GM21515 (cell line): Measurements from ENCODE around the gene TPST2.
"Not testable (repeated sequence)": the region's sequence is repeated elsewhere in the genome, so short reads cannot be mapped to it uniquely, and the experiment has no call there.

Source experiments
- ATAC-seq: cut with Tn5 transposase; IDR thresholded peaks from one replicate; pipeline ENCODE4 v1.9.1; 2021; ENCODE audit not compliant: unreplicated experiment

TPST2 gene

DNA sequence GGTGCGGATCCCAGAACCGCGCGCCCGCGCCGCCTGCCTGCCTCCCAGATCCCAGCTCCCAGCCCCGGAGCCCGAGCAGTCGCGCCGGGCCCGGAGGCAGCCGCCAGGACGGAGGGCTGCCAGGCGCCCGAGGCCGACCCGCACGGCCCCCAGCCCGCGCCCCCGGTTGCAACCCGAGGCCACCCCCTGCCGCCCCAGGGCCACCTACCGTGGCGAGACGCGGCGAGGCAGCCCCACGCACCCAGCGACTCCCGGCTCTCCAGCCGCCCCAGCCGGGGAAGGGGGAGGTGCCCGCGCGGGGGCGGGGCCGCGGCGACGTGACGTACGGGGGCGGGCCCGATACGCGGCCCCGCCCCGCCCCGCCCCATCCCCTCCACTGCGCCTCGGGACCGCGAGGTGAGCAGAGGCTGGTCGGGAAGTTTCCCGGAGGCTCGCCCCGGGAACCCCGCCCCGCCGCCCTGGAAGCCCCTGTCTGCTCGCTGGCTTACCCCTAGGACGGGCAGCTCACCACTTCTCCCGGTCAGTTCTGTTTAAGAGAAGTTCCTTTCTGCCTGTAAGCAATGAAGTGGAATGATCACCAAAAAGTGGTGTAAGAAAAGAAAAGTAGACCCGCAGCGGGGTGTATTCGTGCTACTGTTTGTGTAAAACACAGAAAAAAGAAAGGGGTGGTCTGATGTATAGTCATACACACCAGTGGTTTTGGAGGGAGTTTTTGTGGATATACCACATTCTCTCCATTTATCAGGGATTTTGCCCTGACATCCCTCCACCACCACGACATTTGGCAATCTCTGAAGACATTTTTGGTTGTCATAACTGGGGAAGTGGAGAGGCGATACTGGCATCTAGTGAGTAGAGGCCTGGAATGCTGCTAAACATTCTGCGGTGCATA lies at the start of gene TPST2:
Gene TPST2, minus strand, starts transcription at position 288 of the 892 bp plus-strand sequence. CDS start 48,502 bp downstream, outside the sequence.
- peak; percentile 57 for ATAC-seq

DNA sequence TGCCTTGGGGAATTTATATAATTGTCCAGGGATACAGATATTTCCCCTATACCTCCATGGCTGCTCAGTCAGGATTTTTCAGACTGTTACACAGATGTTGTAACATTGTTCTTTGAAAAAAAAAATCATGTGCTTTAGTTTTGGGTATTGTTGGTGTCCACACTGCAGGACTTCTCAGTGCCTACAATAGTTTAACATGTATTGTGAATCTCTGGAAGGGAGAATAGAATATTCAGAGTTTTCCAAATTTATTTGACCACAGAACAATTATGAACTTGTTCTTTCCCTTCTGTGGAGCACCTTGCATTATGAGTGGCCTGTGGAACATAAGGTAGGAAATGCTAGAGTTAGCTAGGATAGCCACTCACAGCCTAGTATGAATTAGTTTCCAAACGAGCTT lies 46.4 kb upstream of the TPST2 start:
- ATAC-seq: no peak

DNA sequence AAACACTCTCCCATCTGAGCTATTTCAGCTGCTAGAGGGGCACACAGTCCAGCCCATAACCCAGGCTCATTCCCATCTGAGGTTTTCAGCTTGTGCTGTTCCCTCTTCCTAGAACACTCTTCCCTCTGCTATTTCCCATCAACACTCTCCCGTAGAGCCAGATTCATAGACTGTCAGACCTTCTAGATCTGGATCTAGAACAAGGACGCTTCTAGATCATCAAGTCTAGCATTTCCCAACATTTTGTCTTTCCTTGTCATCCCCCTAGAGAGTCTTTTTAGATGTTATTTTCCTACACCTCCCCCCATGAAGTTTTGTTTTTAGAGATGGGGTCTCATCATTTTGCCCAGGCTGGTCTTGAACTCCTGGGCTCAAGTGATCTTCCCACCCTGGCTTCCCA lies 45.2 kb upstream of the TPST2 start:
- ATAC-seq: no peak

DNA sequence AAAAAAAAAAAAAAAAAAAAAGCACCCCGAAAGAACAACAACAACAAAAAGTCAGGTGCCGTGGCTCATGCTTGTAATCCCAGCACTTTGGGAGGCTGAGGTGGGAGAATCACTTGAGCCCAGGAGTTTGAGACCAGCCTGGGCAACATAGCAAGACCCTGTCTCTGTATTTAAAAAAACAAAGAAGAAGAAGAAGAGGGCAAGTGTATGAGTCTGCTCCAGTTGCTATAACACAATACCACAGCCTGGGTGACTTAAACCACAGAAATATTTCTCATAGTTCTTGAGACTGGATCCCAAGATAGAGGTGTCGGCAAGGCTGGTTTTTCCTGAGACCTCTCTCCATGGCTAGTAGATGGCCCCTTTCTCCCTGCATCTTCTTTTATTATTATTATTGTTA lies 44.3 kb upstream of the TPST2 start:
- no peak for ATAC-seq

DNA sequence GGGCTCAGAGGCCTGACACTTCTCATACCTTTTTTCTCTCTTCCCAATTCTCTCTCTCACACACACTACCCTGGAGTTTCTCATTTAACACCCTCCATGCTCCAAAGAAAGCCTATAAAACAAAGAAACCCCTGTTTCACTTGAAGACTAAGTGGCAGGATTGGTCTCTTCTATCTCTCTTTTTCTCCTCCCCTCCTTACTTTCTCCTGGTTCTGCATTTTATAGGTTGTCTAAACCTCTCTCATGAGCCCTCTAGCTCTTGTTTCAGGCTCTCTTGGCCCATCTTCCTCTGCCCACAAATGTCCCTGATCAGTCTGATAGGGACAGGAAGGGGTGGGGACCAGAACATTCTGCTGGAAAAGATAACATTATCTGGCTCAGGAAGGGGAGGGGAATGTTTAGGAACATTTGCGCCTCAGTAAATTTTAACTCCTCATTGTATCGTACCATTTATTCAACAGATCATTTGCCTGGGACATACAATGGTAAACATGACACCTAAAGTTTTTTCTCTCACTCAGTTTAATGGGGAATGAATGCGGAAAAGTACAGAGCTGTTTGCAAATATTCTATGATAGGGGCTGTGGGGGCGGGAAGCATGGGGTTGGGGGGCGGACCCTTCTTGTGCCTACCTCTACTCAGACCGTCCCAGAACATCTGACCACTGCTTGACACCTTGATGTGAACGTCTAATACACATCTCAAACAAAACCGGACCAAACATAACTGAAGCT lies 42.7 kb upstream of the TPST2 start:
- no peak for ATAC-seq

DNA sequence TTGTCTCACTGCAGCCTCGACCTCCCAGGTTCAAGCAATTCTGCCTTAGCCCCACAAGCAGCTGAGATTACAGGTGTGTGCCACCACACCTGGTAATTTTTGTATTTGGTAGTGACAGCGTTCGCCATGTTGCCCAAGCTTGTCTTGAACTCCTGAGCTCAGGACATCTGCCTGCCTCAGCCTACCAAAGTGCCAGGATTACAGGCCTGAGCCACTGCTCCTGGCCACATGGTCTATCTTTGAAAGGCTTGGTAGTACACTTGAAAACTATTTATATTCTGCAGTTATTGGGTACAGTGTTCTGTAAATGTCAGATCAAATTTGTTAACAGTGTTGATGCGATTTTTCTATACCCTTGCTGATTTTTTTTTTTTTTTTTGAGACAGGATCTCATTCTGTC lies 41.4 kb upstream of the TPST2 start:
- ATAC-seq: no peak

DNA sequence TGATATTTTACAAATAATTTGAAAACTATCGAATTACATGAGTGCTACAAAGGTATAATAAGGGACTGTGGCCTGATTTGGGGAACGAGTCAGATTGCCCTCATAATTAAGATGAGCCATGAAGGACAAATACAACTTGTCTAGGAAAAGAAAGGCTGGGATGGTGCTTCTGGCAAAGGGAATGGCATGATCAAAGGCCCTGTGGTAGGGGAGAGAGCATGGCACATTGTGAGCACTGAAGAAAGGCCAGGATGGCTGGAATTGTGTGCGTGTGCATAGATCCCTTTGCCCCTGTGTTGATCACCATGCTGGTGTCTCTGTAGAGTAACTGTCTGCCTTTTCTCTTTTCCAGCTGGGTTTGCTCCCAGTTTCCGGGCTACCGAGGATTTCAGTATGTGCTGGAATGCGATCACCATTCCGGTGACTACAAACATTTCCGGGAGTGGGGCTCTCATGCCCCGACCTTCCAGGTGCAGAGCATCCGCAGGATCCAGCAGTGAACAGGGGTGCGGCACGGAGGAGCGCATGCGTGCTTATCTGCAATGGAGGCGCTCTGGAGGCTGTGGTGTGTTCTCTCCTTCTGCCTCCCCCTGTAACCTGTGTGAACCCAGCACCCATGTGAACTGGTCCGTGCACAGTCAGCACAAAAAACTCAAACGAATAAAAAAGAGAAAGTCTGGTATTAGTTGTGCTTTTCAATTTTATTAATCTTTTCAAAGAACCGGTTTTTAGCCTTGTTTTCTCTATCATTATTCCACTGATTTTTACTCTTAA lies 40.2 kb upstream of the TPST2 start:
- ATAC-seq: no peak

DNA sequence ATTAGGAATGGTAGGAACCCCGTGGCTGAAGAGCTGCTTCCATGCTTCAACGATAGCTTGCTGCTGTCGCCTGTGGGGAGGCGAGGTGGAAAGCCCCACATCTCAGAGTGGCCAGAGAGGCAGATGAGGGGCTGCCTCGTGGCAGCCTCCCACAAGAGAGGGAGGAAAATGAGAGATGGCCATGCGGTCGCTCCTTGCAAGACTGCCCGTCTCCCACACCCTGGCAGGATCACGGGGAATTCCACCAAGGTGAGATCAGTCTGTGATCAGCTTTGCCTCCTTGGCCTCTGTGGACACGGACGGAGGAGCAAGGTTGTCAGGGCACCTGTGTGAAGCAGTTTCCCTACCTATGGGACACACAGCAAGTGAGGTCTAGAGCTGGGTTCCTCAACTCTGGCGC lies 34.9 kb upstream of the TPST2 start:
- ATAC-seq: no peak

DNA sequence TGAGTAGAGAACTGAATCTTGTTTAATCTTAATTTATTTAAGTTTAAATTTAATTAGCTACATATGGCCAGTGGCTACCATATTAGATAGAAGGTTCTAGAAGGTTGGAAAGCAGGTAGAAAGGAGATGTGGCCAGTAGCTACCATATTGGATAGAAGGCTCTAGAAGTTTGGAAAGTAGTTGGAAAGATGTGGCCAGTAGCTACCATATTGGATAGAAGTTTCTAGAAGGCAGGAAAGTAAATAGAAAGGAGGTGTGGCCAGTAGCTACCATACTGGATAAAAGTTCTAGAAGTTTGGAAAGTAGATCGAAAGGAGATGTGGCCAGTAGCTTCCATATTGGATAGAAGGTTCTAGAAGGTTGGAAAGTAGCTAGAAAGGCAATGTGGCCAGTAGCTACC lies 34.1 kb upstream of the TPST2 start:
- no peak for ATAC-seq

DNA sequence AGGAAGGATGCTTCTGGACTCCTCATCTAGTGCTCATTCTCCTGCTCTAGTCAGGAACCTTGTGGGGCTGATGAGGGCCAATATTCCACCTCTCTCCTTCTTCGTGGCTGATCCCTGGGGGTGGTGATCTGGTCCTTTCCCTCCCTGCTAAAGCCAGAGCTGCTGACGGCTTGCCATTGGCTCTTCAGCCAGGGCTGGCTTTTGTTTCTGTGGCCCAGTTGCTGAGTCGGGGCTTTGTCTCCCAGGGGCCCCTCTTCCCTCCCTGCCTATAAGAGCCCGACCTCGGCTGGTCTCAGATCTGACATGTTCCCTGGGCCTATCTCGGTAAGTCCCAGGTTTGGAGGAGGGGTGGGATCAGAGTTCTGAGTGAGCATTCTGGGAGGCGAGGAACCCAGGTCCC lies 31.7 kb upstream of the TPST2 start, which contains the start of gene CRYBA4:
Gene CRYBA4, plus strand, starts transcription at position 301 of the 400 bp plus-strand sequence. CDS start 634 bp downstream, outside the sequence.
- ATAC-seq: no peak

DNA sequence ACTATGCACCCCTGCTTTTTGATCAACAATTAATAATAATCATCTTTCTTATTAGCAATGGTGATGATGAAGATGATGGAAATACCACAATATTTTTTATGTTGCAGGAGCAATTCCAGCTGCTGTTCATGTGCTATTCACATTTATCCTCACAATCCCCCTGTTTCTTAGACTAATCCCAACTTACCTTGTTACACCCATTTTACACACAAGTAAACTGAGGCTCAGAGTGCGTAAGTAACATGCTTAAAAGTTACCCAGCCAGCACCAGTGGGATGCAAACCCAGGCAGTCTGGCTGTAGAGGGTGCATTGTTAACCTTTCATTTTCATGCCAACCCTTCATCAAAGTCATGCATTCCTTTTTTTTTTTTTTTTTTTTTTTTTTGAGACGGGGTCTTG lies 30.3 kb upstream of the TPST2 start:
- ATAC-seq: no peak

DNA sequence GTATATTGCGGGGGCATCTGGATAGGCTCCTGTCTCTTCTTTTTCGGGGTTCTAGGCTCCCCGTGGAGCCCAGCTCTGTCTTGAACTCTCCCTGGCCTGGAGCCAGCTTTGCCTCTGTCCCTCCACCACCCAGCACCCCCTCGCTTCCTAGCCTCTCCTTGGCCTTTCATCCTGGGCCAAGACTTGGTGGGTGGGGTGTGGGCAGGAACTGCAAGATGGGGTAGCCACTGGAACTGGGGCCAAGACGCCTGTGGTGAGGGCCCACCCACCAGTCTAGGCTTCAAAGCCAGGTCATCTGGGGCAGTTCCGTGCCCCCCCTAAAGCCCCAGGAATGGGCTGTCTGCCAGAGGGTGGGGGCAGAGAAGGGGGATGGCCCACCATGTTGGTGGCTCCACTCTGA lies 29.6 kb upstream of the TPST2 start:
- no peak for ATAC-seq

DNA sequence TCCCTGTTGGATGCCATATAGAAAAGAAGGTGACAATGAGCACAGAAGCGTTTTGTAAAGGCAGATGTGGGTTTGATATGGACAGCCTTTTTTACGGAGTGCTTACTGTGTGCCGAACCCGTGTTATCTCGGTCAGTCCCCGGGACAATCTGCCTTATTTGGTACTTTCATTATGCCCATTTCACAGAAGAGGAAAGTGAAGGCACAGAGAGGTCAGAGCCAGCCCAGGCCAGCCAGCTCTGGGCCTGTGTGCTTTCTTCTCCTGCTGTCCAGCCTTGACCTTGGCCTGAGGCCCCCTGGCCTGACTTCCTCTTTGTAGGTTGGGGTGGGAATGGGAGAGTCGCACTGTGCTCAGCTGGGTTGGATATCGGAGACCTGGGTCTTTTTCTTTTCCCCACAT lies 28.5 kb upstream of the TPST2 start:
- ATAC-seq: no peak

DNA sequence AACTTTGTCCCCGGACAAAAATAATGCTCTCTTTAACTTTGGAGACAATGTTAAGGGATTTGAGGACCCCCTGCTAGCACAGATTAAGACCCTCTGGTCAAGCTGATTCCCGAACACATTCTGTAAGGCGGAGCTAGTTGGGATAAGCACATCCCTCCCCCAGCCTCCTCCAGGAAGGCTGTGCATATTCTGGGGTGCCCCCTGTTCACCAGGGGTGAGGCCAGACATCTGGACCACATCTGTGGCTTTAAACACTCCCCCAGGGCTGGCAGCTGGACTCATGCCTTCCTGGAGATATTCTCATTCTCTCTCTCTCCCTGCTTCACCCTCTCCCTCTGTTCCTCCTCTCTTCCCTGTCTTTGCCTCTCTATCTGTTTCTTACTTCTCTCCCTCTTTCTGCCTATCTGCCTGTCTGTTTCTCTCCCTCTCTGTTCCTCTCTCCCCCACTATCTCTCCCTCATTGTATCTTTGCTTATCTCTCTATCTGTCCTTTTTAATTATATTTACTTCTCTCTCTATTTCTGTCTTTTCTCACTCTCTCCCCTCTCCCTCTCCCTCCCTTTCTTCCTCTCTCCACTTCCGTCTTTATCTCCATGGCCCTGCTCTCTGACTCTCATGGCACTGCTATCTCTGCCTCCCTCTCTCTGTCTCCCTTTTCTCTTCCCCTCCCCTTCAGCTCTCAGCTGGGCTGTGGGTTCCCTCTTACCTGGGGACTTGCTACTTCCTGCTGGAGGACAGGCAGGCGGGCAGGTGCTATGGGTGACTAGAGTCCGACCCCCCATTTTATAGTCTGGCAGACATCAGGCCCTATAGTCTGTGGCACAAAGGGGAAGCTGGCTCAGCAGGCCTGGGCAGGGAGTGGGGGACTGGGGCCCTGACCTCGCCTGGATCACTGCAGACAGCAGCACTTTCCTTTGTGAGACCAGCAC lies 27.6 kb upstream of the TPST2 start, which contains the start of gene CRYBB1:
Gene CRYBB1, minus strand, starts transcription at position 757 of the 929 bp plus-strand sequence. CDS start 1,708 bp downstream, outside the sequence.
- ATAC-seq: no peak

DNA sequence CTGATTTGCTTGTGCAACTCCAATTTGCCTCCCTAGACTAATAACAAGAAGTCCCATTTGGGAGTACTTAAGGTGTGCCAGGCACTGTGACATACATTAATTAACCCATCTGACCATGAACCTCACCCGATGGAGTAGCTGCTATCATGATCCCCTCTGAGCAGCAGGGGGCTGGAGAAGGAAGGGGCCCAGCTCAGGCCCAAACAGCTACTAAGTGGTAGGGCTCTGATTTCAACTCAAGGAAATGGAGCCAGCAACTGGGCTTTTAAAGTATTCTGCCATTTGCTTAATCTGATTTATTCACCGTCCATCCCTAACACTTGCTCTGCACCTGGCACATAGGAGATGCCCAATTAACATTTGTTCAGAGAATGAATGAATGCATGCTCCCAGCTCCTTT lies 26.7 kb upstream of the TPST2 start:
- no peak for ATAC-seq

DNA sequence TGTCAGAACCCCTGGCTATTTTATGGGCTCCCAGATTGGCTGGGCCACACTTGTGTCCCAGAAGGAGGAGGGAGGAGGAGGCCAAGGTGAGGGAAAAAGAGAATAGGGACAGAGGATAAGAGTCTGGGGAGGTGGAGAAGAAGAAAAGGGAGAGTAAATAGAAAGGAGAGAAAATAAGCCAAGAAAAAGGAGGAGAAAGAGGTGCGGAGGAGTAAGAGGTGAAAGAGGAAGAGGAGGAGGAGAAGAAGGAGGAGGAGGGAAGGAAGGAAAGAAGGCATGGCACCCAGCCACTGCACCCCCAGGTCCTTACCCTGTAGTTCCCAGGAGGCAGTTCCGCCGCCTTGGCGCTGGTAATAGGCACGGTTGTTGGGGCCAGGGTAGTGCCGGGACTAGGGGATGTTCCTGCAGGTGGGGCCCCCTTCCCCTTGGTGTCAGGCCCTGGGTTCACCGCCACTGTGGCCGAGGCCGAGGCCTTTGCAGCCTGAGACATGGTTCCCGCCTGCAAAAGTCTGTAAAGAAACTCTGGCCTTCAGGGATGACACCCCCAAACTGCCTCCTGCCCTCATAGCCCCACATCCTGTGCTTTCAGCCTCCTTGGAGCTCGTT lies 26.0 kb upstream of the TPST2 start:
- ATAC-seq: no peak

DNA sequence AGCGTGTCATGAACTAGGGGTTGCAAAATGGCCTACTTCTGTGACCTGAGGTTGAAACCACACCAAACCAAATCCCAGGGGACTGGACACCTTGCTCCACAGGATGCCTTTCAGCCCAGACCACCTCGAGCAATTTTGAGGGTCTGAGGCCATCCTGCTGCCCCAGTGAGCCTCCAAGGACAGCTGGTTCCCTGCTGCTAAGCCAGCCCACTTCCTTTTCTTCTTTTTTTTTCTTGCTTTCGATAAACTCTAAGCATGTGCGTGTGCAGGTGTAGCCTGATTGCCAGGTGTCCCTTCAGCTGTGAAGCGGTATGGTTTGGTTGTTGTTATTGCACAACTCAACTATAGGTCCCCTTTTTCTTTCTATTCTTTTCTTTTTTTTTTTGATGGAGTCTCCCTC lies 25.2 kb upstream of the TPST2 start:
- ATAC-seq: peak; percentile 58

DNA sequence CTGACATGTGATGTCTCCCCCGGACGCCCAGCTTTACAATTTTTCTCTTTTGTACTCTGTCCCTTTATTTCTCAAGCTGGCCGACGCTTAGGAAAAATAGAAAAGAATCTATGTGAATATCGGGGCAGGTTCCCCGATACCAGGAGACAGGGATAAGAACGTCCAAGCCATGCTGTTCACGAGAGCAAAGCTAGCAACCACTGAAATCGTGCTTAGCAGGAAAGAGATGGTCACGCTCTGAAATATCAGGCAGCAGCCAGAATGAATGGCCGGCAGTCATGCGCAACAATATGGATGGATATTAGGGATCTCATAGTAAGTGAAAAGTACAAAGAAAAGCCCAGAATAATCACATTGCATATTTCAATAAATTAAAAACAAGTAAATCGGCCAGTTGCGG lies 24.4 kb upstream of the TPST2 start:
- no peak for ATAC-seq

DNA sequence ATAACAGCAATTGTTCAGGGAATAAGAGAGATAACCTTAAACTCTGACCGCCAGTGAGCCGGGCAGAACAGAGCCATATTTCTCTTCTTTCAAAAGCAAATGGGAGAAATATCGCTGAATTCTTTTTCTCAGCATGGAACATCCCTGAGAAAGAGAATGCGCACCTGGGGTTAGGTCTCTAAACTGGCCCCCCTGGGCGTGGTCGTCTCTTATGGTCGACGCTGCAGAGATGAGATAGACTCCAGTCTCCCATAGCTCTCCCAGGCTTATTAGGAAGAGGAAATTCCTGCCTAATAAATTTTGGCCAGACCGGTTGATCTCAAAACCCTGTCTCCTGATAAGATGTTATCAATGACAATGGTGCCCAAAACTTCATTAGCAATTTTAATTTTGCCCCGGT lies 23.8 kb upstream of the TPST2 start:
- ATAC-seq: not testable (repeated sequence)

DNA sequence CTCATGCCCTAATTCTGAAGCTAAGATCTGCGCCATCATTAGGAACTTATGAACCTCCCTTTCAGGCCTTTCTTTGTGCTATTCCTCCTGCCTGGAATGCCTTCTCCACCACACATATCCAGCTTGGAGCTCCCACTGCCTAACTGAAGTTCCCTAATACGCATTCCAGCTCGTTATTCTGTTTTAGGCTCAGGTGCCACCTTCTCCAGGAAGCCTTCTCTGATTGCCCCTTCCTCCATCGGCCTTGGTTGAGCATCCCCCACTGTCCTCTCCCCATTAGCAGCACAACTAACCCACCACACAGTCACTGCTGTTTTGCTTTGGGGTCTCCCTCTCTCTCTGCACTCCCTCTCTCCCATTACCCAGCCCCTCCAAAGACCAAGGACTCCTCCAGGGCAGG lies 22.7 kb upstream of the TPST2 start:
- ATAC-seq: no peak
